Body of pancreas (tissue), 4 donors: Measurements from ENCODE around the gene CACNG7. TPM values are rescaled to one million over a fixed set of nuclear protein-coding genes. Genes with fewer than 3 reads are reported as not detected.

ENCODE experiments used
- ATAC-seq: fragments of 150-250 bp; one replicate; pipeline ENCODE4 v1.9.1; 2016
- DNase-seq, 4 donors: peaks; one replicate each; pipeline ENCODE4 v3.0.0-alpha.2; 2019
- H3K27ac ChIP-seq, 4 donors: fragments of 200-600 bp; sonication (generic); 1 replicate in 3 of 4; 2 replicates in 1 of 4; pipeline versions ENCODE4 v1.5.1 to v1.6.1; 2016 to 2019; ENCODE audit warnings: mild to moderate bottlenecking in 1 of 4, mixed read lengths in 1 of 4, moderate library complexity in 1 of 4
- H3K27me3 ChIP-seq, 2 donors: fragments of 200-600 bp; sonication (generic); one replicate each; pipeline ENCODE4 v1.6.0; 2016; ENCODE audit warnings: mild to moderate bottlenecking in 1 of 2
- H3K36me3 ChIP-seq, 2 donors: fragments of 200-600 bp; sonication (generic); replicated peaks in 1 of 2; 2 replicates each; pipeline ENCODE4 v1.5.1; 2016; ENCODE audit warnings: low read depth in 2 of 2; ENCODE audit not compliant: insufficient read depth in 1 of 2
- H3K4me1 ChIP-seq: fragments of 200-600 bp; sonication (generic); one replicate; pipeline ENCODE4 v1.6.0; 2016
- H3K4me3 ChIP-seq, 2 donors: fragments of 200-600 bp; sonication (generic); 1 replicate in 1 of 2; 2 replicates in 1 of 2; pipeline ENCODE4 v1.5.1; 2016 to 2019
- H3K9me3 ChIP-seq, 3 donors: fragments of 200-600 bp; sonication (generic); 1 replicate in 2 of 3; 2 replicates in 1 of 3; pipeline ENCODE4 v1.5.1; 2016
- CTCF ChIP-seq, 7 experiments: fragments of 450-650 bp in 4 of 7; fragments of 200-600 bp in 3 of 7; sonication (generic) in 3 of 7; IDR thresholded peaks; one replicate each; pipeline ENCODE4 v1.5.1; 2016 to 2019; ENCODE audit warnings: antibody characterized with exemption in 7 of 7
- POLR2A ChIP-seq, 3 donors: fragments of 450-650 bp; IDR thresholded peaks; one replicate each; pipeline ENCODE4 v1.6.1; 2016; ENCODE audit warnings: antibody characterized with exemption in 3 of 3, mild to moderate bottlenecking in 2 of 3
- WGBS, 2 donors: methylation state at CpG; one replicate each; pipeline ENCODE4 v1.1.5; 2017; 5-methylcytosine and 5-hydroxymethylcytosine counted together
- intact Hi-C: fragments of 100-400 bp; cut with DNase I; formaldehyde crosslinking; loops from one replicate; pipeline ENCODE4 v1.15.1; 2023
- total RNA-seq, 2 donors: library from RNA; depleted of rRNA; stranded (reverse); fragments of >200 nt; gene quantifications; one replicate each; pipeline ENCODE4 v1.1.0, GENCODE V29; 2016

Gene CACNG7
- total RNA-seq, 2 donors from 2014 or later = not detected

- H3K27me3 ChIP-seq = peaks cover 0 to 28% of the 10 kb centered on the region in 2 donors
- H3K36me3 ChIP-seq = no peaks in the 10 kb centered on the region
- H3K9me3 ChIP-seq = no peaks in the 10 kb centered on the region
- H3K4me3 ChIP-seq = no peak overlapping the region
- DNase-seq (no peak), ATAC-seq (no peak)
- no peak overlapping the region for H3K27ac ChIP-seq
- TF ChIP-seq POLR2A (IDR thresholded peaks at IDR 0.05) (no peak), CTCF (IDR thresholded peaks at IDR 0.05) (no peak)
- WGBS, 2 donors = 0 to 1% methylated on average over 12 to 15 of the region's 19 CpGs
- H3K4me1 ChIP-seq = peaks cover 25% of the 10 kb centered on the region
- intact Hi-C loops = no loop called here
Observed at GRCh38 chr19:53883231-53883661, 25.8 kb upstream of the CACNG7 start.

- ATAC-seq (no peak), DNase-seq (no peak)
- Histone ChIP-seq H3K4me3 (no peak overlapping the region), H3K27me3 (peaks cover 0 to 28% of the 10 kb centered on the region in 2 donors), H3K9me3 (no peaks in the 10 kb centered on the region), H3K27ac (no peak overlapping the region), H3K36me3 (no peaks in the 10 kb centered on the region), H3K4me1 (peaks cover 24% of the 10 kb centered on the region)
- 16 to 19% methylated on average over 11 of the region's 11 CpGs for WGBS, 2 donors
- intact Hi-C loops = no loop called here
- TF ChIP-seq POLR2A (IDR thresholded peaks at IDR 0.05) (no peak), CTCF (IDR thresholded peaks at IDR 0.05) (no peak)
Observed at GRCh38 chr19:53883741-53884140, 25.3 kb upstream of the CACNG7 start.

GRCh38 chr19:53884256-53884655, 24.8 kb upstream of the CACNG7 start:
- Histone ChIP-seq H3K9me3 (no peaks in the 10 kb centered on the region), H3K27ac (no peak overlapping the region), H3K27me3 (peaks cover 0 to 28% of the 10 kb centered on the region in 2 donors), H3K4me1 (peaks cover 21% of the 10 kb centered on the region), H3K4me3 (no peak overlapping the region), H3K36me3 (no peaks in the 10 kb centered on the region)
- no peak for ATAC-seq
- DNase-seq = no peak
- TF ChIP-seq POLR2A (IDR thresholded peaks at IDR 0.05) (no peak), CTCF (IDR thresholded peaks at IDR 0.05) (no peak)
- 25 to 30% methylated on average over 12 of the region's 12 CpGs for WGBS, 2 donors
- intact Hi-C loops = no loop called here

GRCh38 chr19:53885036-53885435, 24.0 kb upstream of the CACNG7 start:
- intact Hi-C loops = no loop called here
- DNase-seq (no peak), ATAC-seq (no peak)
- H3K36me3 ChIP-seq = no peaks in the 10 kb centered on the region
- no peak overlapping the region for H3K27ac ChIP-seq
- H3K9me3 ChIP-seq = no peaks in the 10 kb centered on the region
- H3K4me1 ChIP-seq = peaks cover 20% of the 10 kb centered on the region
- TF ChIP-seq POLR2A (IDR thresholded peaks at IDR 0.05) (no peak), CTCF (IDR thresholded peaks at IDR 0.05) (no peak)
- peaks cover 0 to 28% of the 10 kb centered on the region in 2 donors for H3K27me3 ChIP-seq
- WGBS, 2 donors = 76 to 84% methylated on average over 10 of the region's 10 CpGs
- no peak overlapping the region for H3K4me3 ChIP-seq

- Histone ChIP-seq H3K9me3 (no peaks in the 10 kb centered on the region), H3K27ac (no peak overlapping the region), H3K4me1 (peaks cover 6% of the 10 kb centered on the region), H3K4me3 (no peak overlapping the region), H3K27me3 (no peaks in the 10 kb centered on the region), H3K36me3 (no peaks in the 10 kb centered on the region)
- no peak for DNase-seq
- intact Hi-C loops = no loop called here
- no peak for TF ChIP-seq POLR2A (IDR thresholded peaks at IDR 0.05)
- TF ChIP-seq CTCF (IDR thresholded peaks at IDR 0.05) = no peak
- no peak for ATAC-seq
- WGBS, 2 donors = 59 to 73% methylated on average over 22 to 23 of the region's 23 CpGs
Observed at GRCh38 chr19:53892301-53892980, 16.6 kb upstream of the CACNG7 start.
